PC-9 (cell line): ENCODE results near the gene TMEM60.

Experiments
- CTCF ChIP-seq: fragments of 200-600 bp; sonication (generic); conservative IDR thresholded peaks from 2 replicates; pipeline ENCODE4 v1.6.1; 2017; ENCODE audit warnings: mixed run types, antibody characterized with exemption, mild to moderate bottlenecking, moderate library complexity
- EZH2 ChIP-seq: fragments of 200-600 bp; sonication (generic); IDR thresholded peaks from 2 replicates; pipeline ENCODE4 v1.8.0; 2017; ENCODE audit warnings: antibody characterized with exemption, low read depth

GRCh38 chr7:77753173-77753572, 45.1 kb downstream of the TMEM60 start:
- TF ChIP-seq EZH2 = no peak
- no peak for TF ChIP-seq CTCF
